ENCODE measurements around the gene CCL15. TPM values are rescaled to one million over a fixed set of nuclear protein-coding genes. Genes with fewer than 3 reads are reported as not detected.

Gene CCL15
- total and polyA plus RNA-seq, 2 of the 13 experiments (the other 11 are each of a cell fraction or from before 2014, with no cell fraction given), result 29.2 to 45.9 TPM

DNA sequence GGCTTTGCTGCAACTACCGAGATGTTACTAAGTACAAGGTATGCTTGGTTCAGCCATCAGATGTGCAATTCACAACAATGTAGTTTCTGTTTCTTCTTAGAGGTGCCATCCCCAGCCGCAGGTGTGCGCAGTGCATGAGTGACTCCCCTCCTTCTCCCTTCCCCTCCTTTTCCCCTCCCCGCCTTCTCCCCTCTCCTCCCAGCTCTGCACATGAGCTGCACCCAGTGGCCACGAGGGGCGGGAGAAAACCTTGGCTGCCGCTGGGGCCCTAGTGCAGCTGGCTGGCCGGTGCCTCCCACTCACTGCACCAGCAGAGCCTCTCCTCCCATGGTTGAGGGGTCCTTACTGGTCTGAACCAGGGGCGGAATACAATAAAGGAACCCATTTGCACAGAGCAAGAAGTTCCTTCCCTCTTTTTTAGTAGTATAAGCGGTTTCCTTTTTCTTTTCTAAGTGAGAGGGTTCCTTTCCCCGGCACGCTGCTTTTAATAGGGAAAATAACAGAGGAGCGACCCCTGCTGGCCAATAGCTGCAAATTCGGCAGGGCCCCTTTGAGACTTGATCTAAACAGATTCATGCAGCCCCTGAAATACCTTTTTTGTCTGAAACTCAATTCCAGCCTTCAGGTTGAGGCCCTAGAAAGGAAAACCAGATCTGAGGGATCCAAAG lies 7.8 kb upstream of the CCL15 start (continued):
- TF ChIP-seq, protein P1, sequence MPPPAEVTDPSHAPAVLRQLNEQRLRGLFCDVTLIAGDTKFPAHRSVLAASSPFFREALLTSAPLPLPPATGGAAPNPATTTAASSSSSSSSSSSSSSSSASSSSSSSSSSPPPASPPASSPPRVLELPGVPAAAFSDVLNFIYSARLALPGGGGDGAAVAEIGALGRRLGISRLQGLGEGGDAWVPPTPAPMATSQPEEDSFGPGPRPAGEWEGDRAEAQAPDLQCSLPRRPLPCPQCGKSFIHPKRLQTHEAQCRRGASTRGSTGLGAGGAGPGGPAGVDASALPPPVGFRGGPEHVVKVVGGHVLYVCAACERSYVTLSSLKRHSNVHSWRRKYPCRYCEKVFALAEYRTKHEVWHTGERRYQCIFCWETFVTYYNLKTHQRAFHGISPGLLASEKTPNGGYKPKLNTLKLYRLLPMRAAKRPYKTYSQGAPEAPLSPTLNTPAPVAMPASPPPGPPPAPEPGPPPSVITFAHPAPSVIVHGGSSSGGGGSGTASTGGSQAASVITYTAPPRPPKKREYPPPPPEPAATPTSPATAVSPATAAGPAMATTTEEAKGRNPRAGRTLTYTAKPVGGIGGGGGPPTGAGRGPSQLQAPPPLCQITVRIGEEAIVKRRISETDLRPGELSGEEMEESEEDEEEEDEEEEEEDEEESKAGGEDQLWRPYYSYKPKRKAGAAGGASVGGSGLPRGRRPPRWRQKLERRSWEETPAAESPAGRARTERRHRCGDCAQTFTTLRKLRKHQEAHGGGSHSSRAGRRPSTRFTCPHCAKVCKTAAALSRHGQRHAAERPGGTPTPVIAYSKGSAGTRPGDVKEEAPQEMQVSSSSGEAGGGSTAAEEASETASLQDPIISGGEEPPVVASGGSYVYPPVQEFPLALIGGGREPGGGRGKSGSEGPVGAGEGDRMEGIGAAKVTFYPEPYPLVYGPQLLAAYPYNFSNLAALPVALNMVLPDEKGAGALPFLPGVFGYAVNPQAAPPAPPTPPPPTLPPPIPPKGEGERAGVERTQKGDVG (CRISPR knock-in tag; IDR thresholded peaks at IDR 0.05; ENCODE audit: borderline replicate concordance), result peak; percentile 78; the same call in 1 of the 2 replicates
- TF ChIP-seq, protein P2, sequence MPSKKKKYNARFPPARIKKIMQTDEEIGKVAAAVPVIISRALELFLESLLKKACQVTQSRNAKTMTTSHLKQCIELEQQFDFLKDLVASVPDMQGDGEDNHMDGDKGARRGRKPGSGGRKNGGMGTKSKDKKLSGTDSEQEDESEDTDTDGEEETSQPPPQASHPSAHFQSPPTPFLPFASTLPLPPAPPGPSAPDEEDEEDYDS (CRISPR knock-in tag; IDR thresholded peaks at IDR 0.05), result no peak
- peak; percentile 10; the same call in 1 of the 2 replicates for TF ChIP-seq HOMEZ (CRISPR knock-in tag; IDR thresholded peaks at IDR 0.05; ENCODE audit: low read depth)
- TF ChIP-seq NFKBIZ (CRISPR knock-in tag; IDR thresholded peaks at IDR 0.05), result no peak
- peak; percentile 80 for TF ChIP-seq RAD21 (CRISPR knock-in tag; IDR thresholded peaks at IDR 0.05)
- 0 out of 2 replicates have a peak, but pooled peaks have one; percentile 15 for TF ChIP-seq ZNF792 (CRISPR knock-in tag; IDR thresholded peaks at IDR 0.05)
- TF ChIP-seq SMARCE1 (IDR thresholded peaks at IDR 0.05; ENCODE audit: borderline replicate concordance), result no peak
- no peak for TF ChIP-seq ZNF720 (CRISPR knock-in tag; IDR thresholded peaks at IDR 0.05)
- no peak for TF ChIP-seq MATR3 (CRISPR knock-in tag; IDR thresholded peaks at IDR 0.05)
- TF ChIP-seq, protein P3, sequence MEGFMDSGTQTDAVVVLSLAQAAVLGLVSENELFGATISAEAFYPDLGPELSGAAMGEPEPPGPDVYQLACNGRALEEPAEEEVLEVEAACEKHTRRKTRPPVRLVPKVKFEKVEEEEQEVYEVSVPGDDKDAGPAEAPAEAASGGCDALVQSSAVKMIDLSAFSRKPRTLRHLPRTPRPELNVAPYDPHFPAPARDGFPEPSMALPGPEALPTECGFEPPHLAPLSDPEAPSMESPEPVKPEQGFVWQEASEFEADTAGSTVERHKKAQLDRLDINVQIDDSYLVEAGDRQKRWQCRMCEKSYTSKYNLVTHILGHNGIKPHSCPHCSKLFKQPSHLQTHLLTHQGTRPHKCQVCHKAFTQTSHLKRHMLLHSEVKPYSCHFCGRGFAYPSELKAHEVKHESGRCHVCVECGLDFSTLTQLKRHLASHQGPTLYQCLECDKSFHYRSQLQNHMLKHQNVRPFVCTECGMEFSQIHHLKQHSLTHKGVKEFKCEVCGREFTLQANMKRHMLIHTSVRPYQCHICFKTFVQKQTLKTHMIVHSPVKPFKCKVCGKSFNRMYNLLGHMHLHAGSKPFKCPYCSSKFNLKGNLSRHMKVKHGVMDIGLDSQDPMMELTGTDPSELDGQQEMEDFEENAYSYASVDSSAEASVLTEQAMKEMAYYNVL (CRISPR knock-in tag; IDR thresholded peaks at IDR 0.05; ENCODE audit: borderline replicate concordance), result 0 out of 2 replicates have a peak, but pooled peaks have one; percentile 39
- TF ChIP-seq ZFY (CRISPR knock-in tag; IDR thresholded peaks at IDR 0.05), result peak; percentile 31; the same call in 1 of the 2 replicates
- no peak for TF ChIP-seq HNF4G (IDR thresholded peaks at IDR 0.05; ENCODE audit: borderline replicate concordance, low read depth, low read length)
- TF ChIP-seq HNF4G (CRISPR knock-in tag; IDR thresholded peaks at IDR 0.05; ENCODE audit: borderline replicate concordance, low read depth), result no peak
- TF ChIP-seq, protein P4, sequence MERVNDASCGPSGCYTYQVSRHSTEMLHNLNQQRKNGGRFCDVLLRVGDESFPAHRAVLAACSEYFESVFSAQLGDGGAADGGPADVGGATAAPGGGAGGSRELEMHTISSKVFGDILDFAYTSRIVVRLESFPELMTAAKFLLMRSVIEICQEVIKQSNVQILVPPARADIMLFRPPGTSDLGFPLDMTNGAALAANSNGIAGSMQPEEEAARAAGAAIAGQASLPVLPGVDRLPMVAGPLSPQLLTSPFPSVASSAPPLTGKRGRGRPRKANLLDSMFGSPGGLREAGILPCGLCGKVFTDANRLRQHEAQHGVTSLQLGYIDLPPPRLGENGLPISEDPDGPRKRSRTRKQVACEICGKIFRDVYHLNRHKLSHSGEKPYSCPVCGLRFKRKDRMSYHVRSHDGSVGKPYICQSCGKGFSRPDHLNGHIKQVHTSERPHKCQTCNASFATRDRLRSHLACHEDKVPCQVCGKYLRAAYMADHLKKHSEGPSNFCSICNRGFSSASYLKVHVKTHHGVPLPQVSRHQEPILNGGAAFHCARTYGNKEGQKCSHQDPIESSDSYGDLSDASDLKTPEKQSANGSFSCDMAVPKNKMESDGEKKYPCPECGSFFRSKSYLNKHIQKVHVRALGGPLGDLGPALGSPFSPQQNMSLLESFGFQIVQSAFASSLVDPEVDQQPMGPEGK (CRISPR knock-in tag; IDR thresholded peaks at IDR 0.05), result 0 out of 2 replicates have a peak, but pooled peaks have one; percentile 21
- TF ChIP-seq CBX5 (CRISPR knock-in tag; IDR thresholded peaks at IDR 0.05; ENCODE audit: borderline replicate concordance), result peak; percentile 36; the same call in 1 of the 2 replicates
